Activated T-cell treated with anti-CD3 and anti-CD28 coated beads for 48 hours (primary cell): ENCODE measurements around the gene RHOG.
"Not testable (repeated sequence)": the region's sequence is repeated elsewhere in the genome, so short reads cannot be mapped to it uniquely, and the experiment has no call there.

Experiments used
- DNase-seq: peaks from one replicate; pipeline ENCODE4 v3.0.0-alpha.2; 2020; ENCODE audit warnings: low read depth

Gene RHOG

GRCh38 chr11:3840870-3841425, at the start of gene RHOG:
RHOG (minus strand) TSS chr11:3840959; CDS start chr11:3828138, 12,821 bp downstream.
- DNase-seq, result no peak

- DNase-seq, result no peak
These were observed 49.3 kb upstream of the RHOG start for GRCh38 chr11:3890014-3890413.

GRCh38 chr11:3888876-3889275, 48.1 kb upstream of the RHOG start:
- DNase-seq, result no peak

- no peak for DNase-seq
These were observed 46.2 kb upstream of the RHOG start for GRCh38 chr11:3886985-3887384.

GRCh38 chr11:3885855-3886254, 45.1 kb upstream of the RHOG start:
- DNase-seq, result no peak

GRCh38 chr11:3882655-3883054, 41.9 kb upstream of the RHOG start:
- DNase-seq, result no peak

GRCh38 chr11:3880724-3881123, 40.0 kb upstream of the RHOG start:
- no peak for DNase-seq

- DNase-seq, result no peak
These were observed 39.3 kb upstream of the RHOG start for GRCh38 chr11:3879967-3880542.

- DNase-seq, result no peak
These were observed 38.6 kb upstream of the RHOG start for GRCh38 chr11:3879216-3879966.

- no peak for DNase-seq
These were observed 37.5 kb upstream of the RHOG start for GRCh38 chr11:3878258-3878584.

GRCh38 chr11:3877364-3878257, 36.9 kb upstream of the RHOG start:
- DNase-seq, result no peak

- no peak for DNase-seq
These were observed 35.9 kb upstream of the RHOG start for GRCh38 chr11:3876613-3877012.

- no peak for DNase-seq
These were observed 33.1 kb upstream of the RHOG start for GRCh38 chr11:3873712-3874349.

GRCh38 chr11:3867209-3868091, 26.7 kb upstream of the RHOG start:
- DNase-seq, result no peak

GRCh38 chr11:3866836-3867208, 26.1 kb upstream of the RHOG start:
- DNase-seq, result no peak

GRCh38 chr11:3866206-3866605, 25.4 kb upstream of the RHOG start:
- no peak for DNase-seq

GRCh38 chr11:3865388-3866193, 24.8 kb upstream of the RHOG start:
- no peak for DNase-seq

- DNase-seq, result no peak
These were observed 20.9 kb upstream of the RHOG start for GRCh38 chr11:3861683-3862082.

GRCh38 chr11:3860898-3861393, 20.2 kb upstream of the RHOG start:
- not testable (repeated sequence) for DNase-seq

GRCh38 chr11:3860375-3860774, 19.6 kb upstream of the RHOG start:
- no peak for DNase-seq
